Left ventricle myocardium inferior (tissue), 1 donor: ENCODE results near the gene ELOVL6. TPM values are rescaled to one million over a fixed set of nuclear protein-coding genes. Genes with fewer than 3 reads are reported as not detected.

Experiments
- DNase-seq: peaks from one replicate; pipeline ENCODE4 v3.0.0-alpha.2; 2020
- H3K27ac ChIP-seq: fragments of 200-600 bp; replicated peaks from 2 replicates; pipeline ENCODE4 v1.8.0; 2021
- H3K27me3 ChIP-seq: fragments of 200-600 bp; 2 replicates; pipeline ENCODE4 v1.8.0; 2021; ENCODE audit warnings: low read depth
- H3K36me3 ChIP-seq: fragments of 200-600 bp; 2 replicates; pipeline ENCODE4 v1.8.0; 2021
- H3K4me1 ChIP-seq: fragments of 200-600 bp; 2 replicates; pipeline ENCODE4 v1.8.0; 2021
- H3K4me3 ChIP-seq: fragments of 200-600 bp; 2 replicates; pipeline ENCODE4 v1.8.0; 2021; ENCODE audit warnings: mild to moderate bottlenecking, moderate library complexity
- H3K9me3 ChIP-seq: fragments of 200-600 bp; replicated peaks from 2 replicates; pipeline ENCODE4 v1.8.0; 2021
- intact Hi-C: fragments of 100-400 bp; cut with micrococcal nuclease; formaldehyde crosslinking; loops from one replicate; pipeline ENCODE4 v1.11.0; 2022
- total RNA-seq: library from RNA; stranded (reverse); fragmentation: NEBNext Ultra II Directional; extraction: Animal tissue kit (Norgen Biotek cat#: 25700); gene quantifications from one replicate; pipeline ENCODE4 v1.2.1, GENCODE V29; 2021
- TF ChIP-seq, protein P1 (sequence below): fragments of 200-600 bp; IDR thresholded peaks from 2 replicates; pipeline ENCODE4 v1.8.0; 2021; ENCODE audit warnings: antibody characterized with exemption, mild to moderate bottlenecking, borderline replicate concordance
- donor health status: DM: no; HTN: yes; CAD: no; lungs with severe emphysema.

ELOVL6 gene
- total RNA-seq, 1 donor from 2014 or later, result 2.6 TPM

DNA sequence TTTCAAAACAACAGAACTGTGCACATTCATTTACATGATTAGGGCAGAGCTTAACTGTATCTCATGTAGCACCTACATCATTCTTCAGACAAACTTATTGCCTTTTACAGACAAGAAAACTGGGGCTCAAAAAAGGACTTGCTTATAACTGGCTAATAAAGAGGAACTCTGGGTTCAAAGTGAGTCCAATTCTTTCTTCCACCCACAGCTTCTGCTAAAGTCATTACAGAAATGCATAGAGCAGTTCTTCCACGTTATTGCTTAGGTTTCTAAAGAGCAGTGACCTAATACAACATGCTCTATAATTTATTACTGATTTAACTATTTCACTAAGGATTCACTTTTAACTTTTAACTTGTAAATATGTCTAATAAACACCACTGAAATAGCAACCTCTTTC lies 60.6 kb downstream of the ELOVL6 start:
- no peak for DNase-seq
- TF ChIP-seq, protein P1, sequence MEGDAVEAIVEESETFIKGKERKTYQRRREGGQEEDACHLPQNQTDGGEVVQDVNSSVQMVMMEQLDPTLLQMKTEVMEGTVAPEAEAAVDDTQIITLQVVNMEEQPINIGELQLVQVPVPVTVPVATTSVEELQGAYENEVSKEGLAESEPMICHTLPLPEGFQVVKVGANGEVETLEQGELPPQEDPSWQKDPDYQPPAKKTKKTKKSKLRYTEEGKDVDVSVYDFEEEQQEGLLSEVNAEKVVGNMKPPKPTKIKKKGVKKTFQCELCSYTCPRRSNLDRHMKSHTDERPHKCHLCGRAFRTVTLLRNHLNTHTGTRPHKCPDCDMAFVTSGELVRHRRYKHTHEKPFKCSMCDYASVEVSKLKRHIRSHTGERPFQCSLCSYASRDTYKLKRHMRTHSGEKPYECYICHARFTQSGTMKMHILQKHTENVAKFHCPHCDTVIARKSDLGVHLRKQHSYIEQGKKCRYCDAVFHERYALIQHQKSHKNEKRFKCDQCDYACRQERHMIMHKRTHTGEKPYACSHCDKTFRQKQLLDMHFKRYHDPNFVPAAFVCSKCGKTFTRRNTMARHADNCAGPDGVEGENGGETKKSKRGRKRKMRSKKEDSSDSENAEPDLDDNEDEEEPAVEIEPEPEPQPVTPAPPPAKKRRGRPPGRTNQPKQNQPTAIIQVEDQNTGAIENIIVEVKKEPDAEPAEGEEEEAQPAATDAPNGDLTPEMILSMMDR, result no peak
- Histone ChIP-seq H3K4me3 (no peak overlapping the region), H3K36me3 (no peaks in the 10 kb centered on the region), H3K27ac (no peak overlapping the region), H3K9me3 (no peaks in the 10 kb centered on the region), H3K27me3 (no peaks in the 10 kb centered on the region), H3K4me1 (no peaks in the 10 kb centered on the region)
- intact Hi-C loops, result no loop called here

DNA sequence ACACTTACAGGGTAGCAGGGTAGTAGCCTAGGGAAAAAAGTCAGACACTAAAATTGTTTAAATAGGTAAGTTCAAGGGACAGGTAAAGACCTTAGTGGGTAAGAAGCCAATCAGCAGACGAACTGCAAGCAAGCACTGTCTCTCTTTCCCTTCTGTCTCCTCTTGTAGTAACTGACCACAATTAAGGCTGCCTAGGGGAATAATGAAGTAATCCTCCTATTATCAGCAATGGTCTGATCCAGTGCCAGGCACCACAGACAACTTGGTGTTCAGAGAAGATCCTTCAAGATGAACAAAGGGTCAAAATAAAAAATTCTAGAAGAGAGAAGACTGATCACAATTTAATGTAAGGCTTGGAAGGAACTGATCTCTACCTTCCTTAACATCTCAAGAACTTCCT lies 62.9 kb downstream of the ELOVL6 start:
- DNase-seq, result no peak
- no peaks in the 10 kb centered on the region for H3K9me3 ChIP-seq

DNA sequence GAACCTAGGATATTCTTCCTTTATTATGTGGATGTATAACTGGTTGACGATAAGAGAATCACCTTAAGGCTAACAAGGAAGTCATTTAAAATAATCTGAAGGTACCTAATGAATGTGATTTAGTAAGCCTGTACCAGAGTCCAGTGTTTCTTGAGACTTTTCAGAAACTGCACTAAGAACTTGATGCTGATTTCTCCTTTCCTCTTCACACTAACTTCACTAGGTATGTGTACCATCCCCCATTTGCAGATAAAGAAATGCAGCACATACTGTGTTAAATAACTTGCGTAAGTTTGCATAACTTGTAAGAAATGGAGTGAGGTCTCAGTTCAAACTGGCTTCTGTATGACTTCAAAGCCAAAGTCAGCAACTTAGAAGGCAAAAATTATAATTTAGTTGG lies 63.3 kb downstream of the ELOVL6 start:
- intact Hi-C loops, result no loop called here
- Histone ChIP-seq H3K4me1 (no peaks in the 10 kb centered on the region), H3K27ac (no peak overlapping the region), H3K9me3 (no peaks in the 10 kb centered on the region), H3K4me3 (no peak overlapping the region), H3K36me3 (no peaks in the 10 kb centered on the region), H3K27me3 (no peaks in the 10 kb centered on the region)
- DNase-seq, result no peak
- TF ChIP-seq, protein P1, result no peak

More for the DNA sequence above, 62.9 kb downstream of the ELOVL6 start:
- H3K4me1 ChIP-seq, result no peaks in the 10 kb centered on the region
- TF ChIP-seq, protein P1, result no peak
- H3K27me3 ChIP-seq, result no peaks in the 10 kb centered on the region
- no peaks in the 10 kb centered on the region for H3K36me3 ChIP-seq
- intact Hi-C loops, result no loop called here
- H3K4me3 ChIP-seq, result no peak overlapping the region
- no peak overlapping the region for H3K27ac ChIP-seq

DNA sequence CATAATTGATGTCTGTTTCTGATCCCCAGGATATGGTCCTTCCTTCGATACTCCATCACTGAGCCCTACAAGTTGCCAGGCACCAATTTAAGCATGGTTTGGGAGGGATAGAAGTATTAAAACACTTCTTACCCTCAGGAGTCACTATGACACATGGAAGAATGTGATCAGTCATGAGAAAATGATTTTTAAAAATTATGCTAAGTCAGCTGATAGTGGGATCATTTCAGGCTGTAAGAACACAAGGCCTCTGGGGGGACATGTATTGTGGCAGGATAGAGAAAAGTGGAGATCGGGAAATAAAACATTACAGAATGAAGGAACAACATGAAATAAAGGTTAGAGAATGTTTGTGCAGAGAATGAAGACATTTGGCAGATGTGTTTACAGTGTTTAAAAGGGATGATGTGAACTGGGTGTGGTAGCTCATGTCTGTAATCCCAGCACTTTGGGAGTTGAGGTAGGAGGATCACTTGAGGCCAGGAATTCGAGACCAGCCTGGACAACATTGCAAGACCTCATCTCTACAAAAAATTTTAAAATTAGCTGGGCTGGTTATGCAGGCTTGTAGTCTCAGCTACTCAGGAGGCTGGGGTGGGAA lies 64.0 kb downstream of the ELOVL6 start:
- H3K9me3 ChIP-seq, result no peaks in the 10 kb centered on the region
- TF ChIP-seq, protein P1, result no peak
- intact Hi-C loops, result no loop called here
- H3K4me1 ChIP-seq, result no peaks in the 10 kb centered on the region
- DNase-seq, result no peak
- H3K4me3 ChIP-seq, result no peak overlapping the region
- no peaks in the 10 kb centered on the region for H3K36me3 ChIP-seq
- H3K27ac ChIP-seq, result no peak overlapping the region
- no peaks in the 10 kb centered on the region for H3K27me3 ChIP-seq

DNA sequence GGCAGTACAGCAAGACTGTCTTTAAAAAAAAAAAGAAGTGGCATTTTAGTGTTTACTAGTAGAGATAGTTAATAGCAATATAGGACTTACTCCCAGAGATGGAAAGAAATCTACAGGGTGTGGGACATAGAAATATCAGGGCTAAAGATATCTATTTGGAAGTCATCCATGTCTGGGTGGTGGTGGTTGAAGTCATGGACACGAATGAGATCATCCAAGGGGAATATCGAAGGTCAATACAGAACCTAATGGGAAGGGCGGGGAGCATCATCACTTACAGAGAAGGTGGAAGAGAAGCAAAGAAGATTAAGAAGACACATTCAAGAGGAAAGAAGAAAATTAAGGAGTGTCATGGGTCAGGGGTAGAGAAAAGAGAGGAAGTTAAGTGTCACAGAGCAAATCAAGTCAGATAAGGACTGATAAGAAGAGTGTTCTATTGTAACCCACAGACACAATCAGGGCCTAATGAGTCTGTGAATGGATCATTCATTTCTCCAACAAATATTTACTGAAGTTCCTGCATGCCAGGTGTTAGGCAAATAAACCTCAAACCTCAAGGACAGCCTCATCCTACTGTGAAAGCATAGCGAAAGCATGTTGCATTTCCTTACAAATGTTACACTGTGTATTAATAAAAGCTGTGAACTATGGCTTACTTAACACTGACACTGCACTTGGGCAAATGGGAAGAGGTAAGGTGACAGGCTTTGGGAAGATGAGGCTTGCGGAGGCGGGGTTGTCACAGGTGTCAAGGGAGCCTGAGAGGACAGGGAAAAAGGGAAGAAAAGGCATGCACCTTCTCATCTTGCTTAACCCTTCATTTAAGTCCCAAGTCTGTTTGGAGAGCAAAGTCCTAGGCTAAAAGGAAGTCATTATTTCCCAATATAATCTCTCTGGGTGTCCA lies 65.3 kb downstream of the ELOVL6 start:
- intact Hi-C loops, result no loop called here
- Histone ChIP-seq H3K27me3 (no peaks in the 10 kb centered on the region), H3K9me3 (no peaks in the 10 kb centered on the region), H3K36me3 (no peaks in the 10 kb centered on the region), H3K4me1 (no peaks in the 10 kb centered on the region), H3K27ac (no peak overlapping the region), H3K4me3 (no peak overlapping the region)
- DNase-seq, result no peak
- TF ChIP-seq, protein P1, result no peak
